ENCODE data around the gene NBPF9.
A peak's percentile ranks its signal among the peaks of the same experiment; 100 is the strongest.
"Not testable (repeated sequence)": the region's sequence is repeated elsewhere in the genome, so short reads cannot be mapped to it uniquely, and the experiment has no call there.

The NBPF9 gene, protein sequence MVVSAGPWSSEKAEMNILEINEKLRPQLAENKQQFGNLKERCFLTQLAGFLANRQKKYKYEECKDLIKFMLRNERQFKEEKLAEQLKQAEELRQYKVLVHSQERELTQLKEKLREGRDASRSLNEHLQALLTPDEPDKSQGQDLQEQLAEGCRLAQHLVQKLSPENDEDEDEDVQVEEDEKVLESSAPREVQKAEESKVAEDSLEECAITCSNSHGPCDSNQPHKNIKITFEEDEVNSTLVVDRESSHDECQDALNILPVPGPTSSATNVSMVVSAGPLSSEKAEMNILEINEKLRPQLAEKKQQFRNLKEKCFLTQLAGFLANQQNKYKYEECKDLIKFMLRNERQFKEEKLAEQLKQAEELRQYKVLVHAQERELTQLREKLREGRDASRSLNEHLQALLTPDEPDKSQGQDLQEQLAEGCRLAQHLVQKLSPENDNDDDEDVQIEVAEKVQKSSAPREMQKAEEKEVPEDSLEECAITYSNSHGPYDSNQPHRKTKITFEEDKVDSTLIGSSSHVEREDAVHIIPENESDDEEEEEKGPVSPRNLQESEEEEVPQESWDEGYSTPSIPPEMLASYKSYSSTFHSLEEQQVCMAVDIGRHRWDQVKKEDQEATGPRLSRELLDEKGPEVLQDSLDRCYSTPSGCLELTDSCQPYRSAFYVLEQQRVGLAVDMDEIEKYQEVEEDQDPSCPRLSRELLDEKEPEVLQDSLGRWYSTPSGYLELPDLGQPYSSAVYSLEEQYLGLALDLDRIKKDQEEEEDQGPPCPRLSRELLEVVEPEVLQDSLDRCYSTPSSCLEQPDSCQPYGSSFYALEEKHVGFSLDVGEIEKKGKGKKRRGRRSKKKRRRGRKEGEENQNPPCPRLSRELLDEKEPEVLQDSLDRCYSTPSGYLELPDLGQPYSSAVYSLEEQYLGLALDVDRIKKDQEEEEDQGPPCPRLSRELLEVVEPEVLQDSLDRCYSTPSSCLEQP (N-terminal part only)

GRCh38 chr1:149103109-149104081 is at the start of gene NBPF9:
TSS of gene NBPF9 (minus strand) at chr1:149103551. CDS start at chr1:149082139, 21,412 bp downstream.
- DNase-seq = peak; percentile 74

DNA sequence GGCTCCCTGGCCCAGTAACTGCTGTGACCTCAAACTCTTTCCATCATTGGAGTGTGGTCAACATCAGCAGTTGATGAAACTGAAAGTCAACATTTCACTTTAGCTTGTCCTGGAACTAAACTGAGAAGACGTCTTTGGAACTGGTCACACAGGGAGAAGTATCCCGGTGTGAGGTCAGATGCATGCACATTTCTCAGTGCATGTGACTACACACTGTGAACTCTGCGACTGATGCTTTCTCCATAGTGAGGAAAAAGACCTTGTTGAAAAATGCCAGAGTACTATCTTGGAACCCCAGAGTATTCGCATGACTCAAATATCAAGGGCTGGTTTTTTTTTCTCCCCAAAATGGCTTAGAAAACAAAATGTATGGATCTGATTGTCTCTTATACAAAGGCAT is 46.6 kb upstream of the NBPF9 start:
- DNase-seq = not testable (repeated sequence)

- DNase-seq = not testable (repeated sequence)
These were observed 34.2 kb upstream of the NBPF9 start for GRCh38 chr1:149137585-149137984.

- DNase-seq = not testable (repeated sequence)
These were observed 27.6 kb upstream of the NBPF9 start for GRCh38 chr1:149130938-149131337.

GRCh38 chr1:149129245-149129644 is 25.9 kb upstream of the NBPF9 start:
- not testable (repeated sequence) for DNase-seq

DNA sequence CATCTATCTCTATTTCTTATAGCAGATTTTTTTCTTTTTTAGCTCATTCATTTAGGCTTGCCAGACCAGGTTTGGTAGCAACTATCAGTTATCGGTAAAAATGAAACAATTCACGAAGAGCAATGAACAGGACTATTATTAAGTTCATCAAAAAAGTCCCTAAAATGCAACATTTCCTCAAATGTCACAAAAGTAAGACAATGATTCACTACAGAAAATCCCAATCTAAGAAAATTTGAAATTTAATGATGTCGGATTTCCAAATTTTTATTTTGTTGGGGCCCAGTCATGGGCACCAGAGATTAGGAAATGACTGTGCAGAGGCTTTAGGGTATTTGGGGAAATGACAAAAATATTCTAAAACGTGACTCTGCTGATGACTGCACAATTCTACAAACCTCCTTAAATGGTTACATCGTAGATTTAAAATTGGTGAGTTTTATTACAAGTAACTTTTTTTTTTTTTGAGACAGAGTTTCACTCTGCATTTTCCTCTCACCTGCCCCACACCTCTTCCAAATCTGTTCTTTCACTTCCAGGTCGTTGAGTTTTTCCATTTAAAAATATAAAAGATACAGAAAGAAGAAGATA is 23.3 kb upstream of the NBPF9 start:
- not testable (repeated sequence) for DNase-seq

GRCh38 chr1:149123948-149124926 is 20.9 kb upstream of the NBPF9 start:
- peak; percentile 49 for DNase-seq

GRCh38 chr1:149112828-149113227 is 9.5 kb upstream of the NBPF9 start:
- DNase-seq = not testable (repeated sequence)

- not testable (repeated sequence) for DNase-seq
These were observed 7.0 kb upstream of the NBPF9 start for GRCh38 chr1:149110343-149110742.

GRCh38 chr1:149102574-149102973 is 777 bp downstream of the NBPF9 start:
- not testable (repeated sequence) for DNase-seq

- DNase-seq = not testable (repeated sequence)
These were observed 5.1 kb downstream of the NBPF9 start for GRCh38 chr1:149098276-149098675.

GRCh38 chr1:149093155-149093554 is 10.2 kb downstream of the NBPF9 start:
- DNase-seq = not testable (repeated sequence)

DNA sequence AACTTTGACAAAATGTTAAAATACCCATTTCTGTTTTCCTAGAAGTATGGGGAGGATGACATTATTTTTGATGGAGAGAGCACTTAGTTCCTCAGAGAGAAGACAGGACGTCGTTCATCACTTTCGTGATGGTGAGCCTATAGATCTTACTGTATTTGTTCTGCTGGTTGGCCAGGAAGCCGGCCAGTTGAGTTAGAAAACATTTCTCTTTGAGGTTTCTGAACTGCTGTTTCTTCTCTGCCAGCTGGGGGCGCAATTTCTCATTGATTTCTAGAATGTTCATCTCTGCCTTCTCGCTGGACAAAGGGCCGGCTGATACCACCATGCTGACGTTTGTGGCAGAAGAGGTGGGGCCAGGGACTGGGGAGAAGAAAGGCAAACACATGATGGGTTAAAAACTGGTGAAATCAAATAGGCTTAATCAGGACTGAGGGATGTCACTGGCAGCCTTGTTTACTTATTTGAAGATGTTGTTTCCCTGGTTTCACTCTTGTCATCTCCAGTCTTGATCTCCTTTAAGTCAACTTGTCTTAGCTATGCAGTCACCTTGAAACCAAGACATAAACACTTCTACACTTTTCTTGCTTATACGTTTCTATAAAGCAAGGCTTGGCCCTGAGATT is 27.7 kb downstream of the NBPF9 start:
- not testable (repeated sequence) for DNase-seq

GRCh38 chr1:149064611-149065010 is 38.7 kb downstream of the NBPF9 start:
- not testable (repeated sequence) for DNase-seq

DNA sequence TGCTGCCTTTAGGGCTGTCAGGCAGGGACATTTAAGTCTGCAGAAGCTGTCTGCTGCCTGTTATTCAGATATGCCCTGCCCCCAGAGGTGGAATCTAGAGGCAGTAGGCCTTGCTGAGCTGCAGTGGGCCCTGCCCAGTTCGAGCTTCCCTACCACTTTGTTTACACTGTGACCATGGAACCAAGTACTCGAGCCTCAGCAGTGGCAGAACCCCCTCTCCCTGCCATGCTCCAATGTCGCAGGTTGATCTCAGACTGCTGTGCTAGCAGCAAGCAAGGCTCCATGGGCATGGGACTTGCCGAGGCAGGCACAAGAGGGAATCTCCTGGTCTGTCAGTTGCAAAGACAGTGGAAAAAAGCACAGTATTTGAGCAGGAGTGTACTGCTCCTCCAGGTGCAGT is 60.3 kb downstream of the NBPF9 start:
- DNase-seq = not testable (repeated sequence)

- DNase-seq = not testable (repeated sequence)
These were observed 69.4 kb downstream of the NBPF9 start for GRCh38 chr1:149033916-149034315.

DNA sequence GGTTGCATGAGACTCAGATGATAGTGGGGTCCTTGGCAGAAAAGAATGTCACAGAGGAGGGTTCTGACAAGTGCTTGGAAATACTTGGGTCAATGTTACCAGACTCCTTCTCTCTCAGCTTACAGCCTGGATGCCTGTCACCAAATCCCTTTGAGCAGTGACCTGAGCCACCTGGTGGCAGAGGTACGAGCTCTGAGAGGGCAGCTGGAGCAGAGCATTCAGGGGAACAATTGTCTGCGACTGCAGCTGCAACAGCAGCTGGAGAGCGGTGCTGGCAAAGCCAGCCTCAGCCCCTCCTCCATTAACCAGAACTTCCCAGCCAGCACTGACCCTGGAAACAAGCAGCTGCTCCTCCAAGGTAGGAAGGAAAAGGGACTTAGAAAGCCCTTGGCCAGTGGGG is 79.0 kb downstream of the NBPF9 start:
- DNase-seq = not testable (repeated sequence)

- DNase-seq = not testable (repeated sequence)
These were observed 84.8 kb downstream of the NBPF9 start for GRCh38 chr1:149018577-149018976.

- DNase-seq = not testable (repeated sequence)
These were observed 86.7 kb downstream of the NBPF9 start for GRCh38 chr1:149016626-149017025.

DNA sequence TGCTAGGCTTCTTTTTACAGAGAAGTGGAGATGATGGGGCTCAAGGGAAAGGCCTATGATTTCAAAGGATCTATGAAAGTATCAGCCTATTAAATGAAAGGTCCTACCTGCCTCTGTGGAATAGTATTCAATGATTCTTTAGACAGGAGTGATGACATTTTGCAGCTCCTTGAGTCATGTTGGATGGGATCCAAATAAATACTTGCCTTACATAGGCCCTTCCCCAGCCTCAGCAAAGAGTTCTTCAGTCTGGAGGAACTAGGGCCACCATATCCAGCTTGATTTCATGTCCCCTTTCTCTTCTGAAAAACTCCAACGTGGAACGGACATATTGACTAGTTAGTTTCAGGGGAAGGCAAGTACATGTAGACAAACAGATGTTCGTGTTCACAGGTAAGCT is 87.8 kb downstream of the NBPF9 start:
- DNase-seq = not testable (repeated sequence)
